ENCODE data around the gene PNCK. TPM values are rescaled to one million over a fixed set of nuclear protein-coding genes. Genes with fewer than 3 reads are reported as not detected.

The PNCK gene
- total RNA-seq, 1 experiment from 2014 or later, result 0.84 TPM

- TF ChIP-seq EZH2phosphoT487 (IDR thresholded peaks at IDR 0.05; ENCODE audit: borderline replicate concordance), result no peak
- TF ChIP-seq ZFX (IDR thresholded peaks at IDR 0.05), result no peak
- TF ChIP-seq POLR2A (IDR thresholded peaks at IDR 0.05; ENCODE audit: borderline replicate concordance, extremely low read depth, insufficient read depth, insufficient read length), result no peak
- TF ChIP-seq FOSL1 (IDR thresholded peaks at IDR 0.05; ENCODE audit: low read depth), result no peak
- no peak for TF ChIP-seq MAX (IDR thresholded peaks at IDR 0.05)
- no peak for TF ChIP-seq ATF3 (IDR thresholded peaks at IDR 0.05)
- TF ChIP-seq TCF7L2 (IDR thresholded peaks at IDR 0.05; ENCODE audit: borderline replicate concordance, extremely low read depth, insufficient read depth, insufficient read length), result no peak
- TF ChIP-seq YY1 (IDR thresholded peaks at IDR 0.05; ENCODE audit: extremely low read depth, insufficient replicate concordance, low read depth, low read length), result no peak
- no peak for TF ChIP-seq RAD21 (IDR thresholded peaks at IDR 0.05; ENCODE audit: low read depth)
- no peak for TF ChIP-seq REST (IDR thresholded peaks at IDR 0.05; ENCODE audit: low read depth)
- TF ChIP-seq SRF (IDR thresholded peaks at IDR 0.05; ENCODE audit: low read depth), result no peak
- no peak for TF ChIP-seq CEBPB (IDR thresholded peaks at IDR 0.05; ENCODE audit: low read depth)
- no peak for TF ChIP-seq SIN3A (IDR thresholded peaks at IDR 0.05; ENCODE audit: low read depth)
- no peak for TF ChIP-seq CBX3 (IDR thresholded peaks at IDR 0.05; ENCODE audit: low read depth)
- no peak for TF ChIP-seq CTCF (IDR thresholded peaks at IDR 0.05 in 2 of 3, conservative IDR thresholded peaks at IDR 0.05 in 1 of 3; ENCODE audit: borderline replicate concordance in 1 of 3, insufficient read depth in 1 of 3, low read depth in 2 of 3, low read length in 2 of 3)
- TF ChIP-seq JUND (IDR thresholded peaks at IDR 0.05), result no peak
- no peak for TF ChIP-seq EGR1 (IDR thresholded peaks at IDR 0.05; ENCODE audit: low read depth)
- TF ChIP-seq ZNF274 (IDR thresholded peaks at IDR 0.05; ENCODE audit: low read depth, low read length), result no peak
- ChIA-PET CTCF (interaction anchor here (1.0 kb wide), 1 partner anchor 10 kb away, joined by 3 read pairs; no protein-coding TSS in a partner anchor), RAD21 (ENCODE audit: low non-redundant PET in 1 of 2, low total read pairs in 2 of 2, uncharacterized antibody in 2 of 2, unreplicated experiment in 2 of 2) (no interaction called here), POLR2A (no interaction called here)
- Histone ChIP-seq H3K36me3 (ENCODE audit: control insufficient read depth in 1 of 2, insufficient read depth in 2 of 2, low read length in 2 of 2) (no peaks in the 10 kb centered on the region), H3K27me3 (ENCODE audit: insufficient read depth, low read length) (no peaks in the 10 kb centered on the region), H3K79me2 (ENCODE audit: insufficient read depth, low read length) (no peaks in the 10 kb centered on the region), H3K4me1 (ENCODE audit: control insufficient read depth in 1 of 2, insufficient read depth in 2 of 2, low read length in 2 of 2) (peaks cover 3 to 7% of the 10 kb centered on the region in 2 experiments; a peak in 1 of 4 replicates), H4K20me1 (ENCODE audit: insufficient read depth) (no peaks in the 10 kb centered on the region), H3K9me2 (ENCODE audit: insufficient read depth) (no peaks in the 10 kb centered on the region), H3K4me3 (replicated peaks in 1 of 2; ENCODE audit: low read depth in 1 of 2, low read length in 2 of 2) (no peak overlapping the region), H3K4me2 (ENCODE audit: low read length) (no peak overlapping the region), H3K9ac (ENCODE audit: low read length) (no peak overlapping the region), H2AFZ (ENCODE audit: low read depth, low read length, poor library complexity, severe bottlenecking) (no peak overlapping the region), H3K27ac (ENCODE audit: low read depth, low read length) (no peak overlapping the region), H3K9me3 (ENCODE audit: control insufficient read depth in 1 of 2, insufficient read depth in 1 of 2, low read depth in 1 of 2, low read length in 2 of 2) (no peaks in the 10 kb centered on the region)
- DNase-seq (ENCODE audit: low read depth, low spot score) (no peak), ATAC-seq (no peak)
- BruUV-seq (replicated peaks), result no TSS peak
- intact Hi-C loops (cut with micrococcal nuclease), result no loop called here
These were observed 33.4 kb downstream of the PNCK start for GRCh38 chrX:153640045-153640686.
